Right lobe of liver (tissue), 6 donors: ENCODE measurements around the gene TJP3. TPM values are rescaled to one million over a fixed set of nuclear protein-coding genes. Genes with fewer than 3 reads are reported as not detected.

Source experiments
- ATAC-seq, 4 donors: fragments of 200-7000 bp; cut with Tn5 transposase; one replicate each; pipeline ENCODE4 v1.9.1; 2020; ENCODE audit warnings: mild to moderate bottlenecking in 4 of 4, moderate library complexity in 4 of 4
- DNase-seq, 3 donors: peaks; one replicate each; pipeline ENCODE4 v3.0.0-alpha.2; 2020
- H3K27ac ChIP-seq, 3 donors: fragments of 200-600 bp; one replicate each; pipeline ENCODE4 v1.8.0; 2022
- H3K27me3 ChIP-seq, 2 donors: fragments of 200-600 bp; one replicate each; pipeline ENCODE4 v1.8.0; 2022
- H3K36me3 ChIP-seq, 4 donors: fragments of 200-600 bp; sonication (generic) in 1 of 4; one replicate each; pipeline versions ENCODE4 v1.5.1 to v1.8.0; 2017 to 2022; ENCODE audit warnings: control low read depth in 1 of 4
- H3K4me1 ChIP-seq, 4 donors: fragments of 200-600 bp; sonication (generic) in 1 of 4; one replicate each; pipeline versions ENCODE4 v1.5.1 to v1.8.0; 2017 to 2022; ENCODE audit warnings: control low read depth in 1 of 4
- H3K4me3 ChIP-seq, 3 donors: fragments of 200-600 bp; one replicate each; pipeline ENCODE4 v1.8.0; 2022
- H3K9me3 ChIP-seq, 4 donors: fragments of 200-600 bp; sonication (generic) in 1 of 4; one replicate each; pipeline versions ENCODE4 v1.5.1 to v1.8.0; 2017 to 2022; ENCODE audit warnings: control low read depth in 1 of 4
- POLR2A ChIP-seq: fragments of 450-650 bp; IDR thresholded peaks from one replicate; pipeline ENCODE4 v1.6.1; 2017; ENCODE audit warnings: antibody characterized with exemption, mild to moderate bottlenecking
- WGBS: methylation state at CpG from one replicate; pipeline ENCODE4 v1.1.6; 2018; ENCODE audit warnings: low coverage, low lambda C conversion rate; ENCODE audit not compliant: insufficient coverage; ENCODE audit errors: missing lambda C conversion rate; 5-methylcytosine and 5-hydroxymethylcytosine counted together
- intact Hi-C, 2 donors: fragments of 100-400 bp; cut with DNase I; formaldehyde crosslinking; loops; one replicate each; pipeline versions ENCODE4 v1.11.2 to v1.14.1; 2022
- total RNA-seq, 6 experiments: library from RNA; depleted of rRNA in 2 of 6; stranded (reverse); fragments of >200 nt in 2 of 6; fragmentation: NEBNext Ultra II Directional in 3 of 6; extraction: Animal tissue kit (Norgen Biotek cat#: 25700) in 3 of 6; gene quantifications; one replicate each; pipeline versions ENCODE4 v1.1.0 to v1.2.4, GENCODE V29; 2016 to 2023
- TF ChIP-seq, protein P1 (sequence below), 4 donors: fragments of 200-600 bp in 3 of 4; fragments of 450-650 bp in 1 of 4; IDR thresholded peaks; one replicate each; pipeline versions ENCODE4 v1.5.1 to v1.8.0; 2016 to 2022; ENCODE audit warnings: antibody characterized with exemption in 4 of 4, mild to moderate bottlenecking in 2 of 4
- donor health status: DM: no; HTN: yes; CAD: no.
- donor health status: DM: no; HTN: no; CAD: no.
- donor health status: DM: no; HTN: no; CAD: no.
- donor health status: DM: no; HTN: yes; CAD: no.
- donor health status: DM: no; HTN: yes; CAD: no.

TJP3 gene
- total RNA-seq, 6 experiments from 2014 or later, result 7.9 to 27.0 (median 16.5) TPM

DNA sequence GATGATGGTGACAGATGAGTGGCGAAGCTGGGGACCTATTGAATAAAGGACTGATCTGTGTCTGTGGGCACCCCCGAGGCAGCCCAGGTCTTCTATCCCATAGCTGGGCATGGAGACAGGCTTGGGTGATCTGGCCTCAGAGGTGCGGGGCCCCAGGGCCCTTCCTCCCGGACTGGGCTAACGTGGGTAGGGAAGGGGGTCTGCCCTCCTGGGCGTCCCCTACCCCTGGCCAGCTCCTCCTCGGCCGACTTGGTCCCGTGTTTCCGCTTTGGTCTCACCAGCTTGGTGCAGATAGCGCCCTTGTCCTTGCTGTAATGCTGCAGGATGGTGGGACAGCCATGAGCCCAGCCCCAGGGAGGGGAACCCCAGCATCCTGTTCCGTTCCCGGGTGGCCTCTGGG is 74.7 kb downstream of the TJP3 start:
- no peaks in the 10 kb centered on the region for H3K4me1 ChIP-seq
- DNase-seq (no peak), ATAC-seq (no peak)
- no peaks in the 10 kb centered on the region for H3K27me3 ChIP-seq
- H3K4me3 ChIP-seq, result no peak overlapping the region
- TF ChIP-seq, protein P1, sequence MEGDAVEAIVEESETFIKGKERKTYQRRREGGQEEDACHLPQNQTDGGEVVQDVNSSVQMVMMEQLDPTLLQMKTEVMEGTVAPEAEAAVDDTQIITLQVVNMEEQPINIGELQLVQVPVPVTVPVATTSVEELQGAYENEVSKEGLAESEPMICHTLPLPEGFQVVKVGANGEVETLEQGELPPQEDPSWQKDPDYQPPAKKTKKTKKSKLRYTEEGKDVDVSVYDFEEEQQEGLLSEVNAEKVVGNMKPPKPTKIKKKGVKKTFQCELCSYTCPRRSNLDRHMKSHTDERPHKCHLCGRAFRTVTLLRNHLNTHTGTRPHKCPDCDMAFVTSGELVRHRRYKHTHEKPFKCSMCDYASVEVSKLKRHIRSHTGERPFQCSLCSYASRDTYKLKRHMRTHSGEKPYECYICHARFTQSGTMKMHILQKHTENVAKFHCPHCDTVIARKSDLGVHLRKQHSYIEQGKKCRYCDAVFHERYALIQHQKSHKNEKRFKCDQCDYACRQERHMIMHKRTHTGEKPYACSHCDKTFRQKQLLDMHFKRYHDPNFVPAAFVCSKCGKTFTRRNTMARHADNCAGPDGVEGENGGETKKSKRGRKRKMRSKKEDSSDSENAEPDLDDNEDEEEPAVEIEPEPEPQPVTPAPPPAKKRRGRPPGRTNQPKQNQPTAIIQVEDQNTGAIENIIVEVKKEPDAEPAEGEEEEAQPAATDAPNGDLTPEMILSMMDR (IDR thresholded peaks at IDR 0.05), result no peak
- no peak for TF ChIP-seq POLR2A
- no peak overlapping the region for H3K27ac ChIP-seq
- 27% methylated on average over 2 of the region's 13 CpGs for WGBS
- H3K9me3 ChIP-seq, result peaks cover 0 to 11% (median 0%) of the 10 kb centered on the region in 4 donors
- H3K36me3 ChIP-seq, result no peaks in the 10 kb centered on the region
- intact Hi-C loops, result loop anchor here in 1 of 2 donors (10.0 kb wide), 1 partner anchor 432 kb away; no protein-coding TSS in a partner anchor

DNA sequence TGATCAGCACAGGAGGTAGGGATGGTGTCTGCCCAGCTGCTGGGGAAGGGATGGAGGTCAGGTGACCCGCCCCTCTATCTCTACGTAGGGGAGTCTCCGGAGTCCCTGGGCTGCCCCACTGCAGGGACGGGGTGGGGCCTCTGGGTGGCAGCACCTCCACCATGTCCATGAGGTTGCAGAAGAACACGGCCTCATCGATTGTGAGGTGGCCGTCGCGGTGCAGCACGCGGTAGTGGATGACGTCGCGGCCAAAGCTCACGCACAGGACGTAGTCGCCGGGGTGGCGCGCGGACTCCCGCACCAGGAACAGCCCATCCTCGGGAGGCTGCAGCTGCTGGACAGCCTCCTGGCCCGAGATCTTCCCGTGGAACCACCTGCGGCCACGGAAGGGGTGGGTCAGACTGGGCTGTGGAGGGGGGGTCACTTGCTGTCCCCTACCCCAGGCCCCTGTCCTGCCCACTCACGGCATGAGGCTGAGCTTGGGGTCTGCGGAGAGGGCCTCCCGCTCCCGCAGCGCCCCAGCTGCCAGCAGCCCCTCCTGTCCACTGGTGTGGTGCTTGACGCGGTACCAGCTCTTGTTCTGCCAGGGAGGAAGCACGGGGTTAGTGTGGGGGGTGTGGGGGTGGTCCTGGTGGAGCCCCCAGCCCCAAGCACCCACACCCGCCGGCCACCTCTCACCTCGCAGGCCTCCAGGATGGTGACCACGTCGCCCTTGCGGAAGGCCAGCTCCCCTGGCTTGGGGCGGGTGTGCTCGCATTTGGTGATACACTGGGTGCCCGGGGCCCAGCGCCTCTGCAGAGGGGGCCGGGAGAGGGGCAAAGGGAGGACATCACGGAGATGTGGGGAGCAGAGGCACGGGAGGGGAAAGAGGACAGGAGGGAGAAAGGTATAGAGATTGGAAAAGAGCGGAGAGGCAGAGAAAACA is 75.7 kb downstream of the TJP3 start:
- H3K9me3 ChIP-seq, result peaks cover 0 to 11% (median 0%) of the 10 kb centered on the region in 4 donors
- H3K27ac ChIP-seq, result no peak overlapping the region
- no peaks in the 10 kb centered on the region for H3K27me3 ChIP-seq
- DNase-seq (no peak), ATAC-seq (peak; percentile 39 to 75 (median 53))
- TF ChIP-seq, protein P1 (IDR thresholded peaks at IDR 0.05), result peak; percentile 15 to 40 (median 34)
- no peak for TF ChIP-seq POLR2A
- no peaks in the 10 kb centered on the region for H3K36me3 ChIP-seq
- intact Hi-C loops, result loop anchor here in 1 of 2 donors (10.0 kb wide), 1 partner anchor 431 kb away; no protein-coding TSS in a partner anchor
- H3K4me3 ChIP-seq, result no peak overlapping the region
- 59% methylated on average over 12 of the region's 49 CpGs for WGBS
- no peaks in the 10 kb centered on the region for H3K4me1 ChIP-seq

DNA sequence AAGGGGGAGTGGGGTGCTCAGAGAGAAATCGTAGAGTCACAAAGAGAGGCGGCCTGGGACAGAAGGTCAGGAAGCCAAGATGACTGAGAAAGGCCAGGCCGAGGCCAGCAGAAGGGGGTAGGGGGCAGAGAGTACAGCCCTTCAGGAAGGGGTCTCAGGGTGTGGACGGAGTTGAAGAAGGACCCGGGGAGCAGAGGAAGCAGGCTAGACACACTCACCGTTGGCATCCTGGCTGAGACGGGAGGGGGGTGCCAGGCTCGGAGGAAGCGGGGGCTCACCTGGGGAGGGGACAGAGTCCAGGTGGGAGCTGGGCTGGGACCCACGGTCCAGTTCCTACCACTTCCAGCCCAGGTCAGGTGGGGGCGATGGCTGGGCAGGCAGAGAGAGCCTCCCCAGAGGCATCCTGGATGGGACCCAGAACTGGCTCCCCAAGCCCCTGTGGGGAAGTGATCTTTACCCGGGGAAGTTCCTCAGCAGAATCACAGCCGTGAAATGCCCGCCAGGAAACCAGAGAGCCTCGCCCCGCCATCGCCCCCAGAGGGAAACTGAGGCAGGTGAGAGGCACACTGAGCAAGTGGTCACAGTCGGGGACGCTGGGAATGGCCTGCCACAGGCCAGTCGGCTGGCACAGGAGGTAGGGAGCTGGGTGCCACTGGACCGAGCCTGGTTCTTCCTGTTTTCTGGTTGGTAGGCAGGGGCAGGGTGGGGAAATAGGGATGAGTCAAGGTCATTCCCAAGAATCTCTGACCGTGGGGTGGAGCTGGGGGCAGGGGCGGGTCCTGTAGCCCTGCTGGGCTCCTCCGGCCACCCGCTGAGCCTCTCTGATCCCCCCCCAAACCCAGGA is 76.6 kb downstream of the TJP3 start:
- intact Hi-C loops, result loop anchor here in 1 of 2 donors (10.0 kb wide), 1 partner anchor 430 kb away; no protein-coding TSS in a partner anchor
- Histone ChIP-seq H3K4me1 (no peaks in the 10 kb centered on the region), H3K27ac (no peak overlapping the region), H3K27me3 (no peaks in the 10 kb centered on the region), H3K4me3 (peak overlapping the region in 1 of 3 donors; percentile 39), H3K9me3 (peaks cover 0 to 11% (median 0%) of the 10 kb centered on the region in 4 donors), H3K36me3 (no peaks in the 10 kb centered on the region)
- TF ChIP-seq POLR2A, result no peak
- TF ChIP-seq, protein P1 (IDR thresholded peaks at IDR 0.05), result no peak
- WGBS, result 19% methylated on average over 11 of the region's 25 CpGs
- ATAC-seq (peak; percentile 3 to 40 (median 19)), DNase-seq (no peak)

DNA sequence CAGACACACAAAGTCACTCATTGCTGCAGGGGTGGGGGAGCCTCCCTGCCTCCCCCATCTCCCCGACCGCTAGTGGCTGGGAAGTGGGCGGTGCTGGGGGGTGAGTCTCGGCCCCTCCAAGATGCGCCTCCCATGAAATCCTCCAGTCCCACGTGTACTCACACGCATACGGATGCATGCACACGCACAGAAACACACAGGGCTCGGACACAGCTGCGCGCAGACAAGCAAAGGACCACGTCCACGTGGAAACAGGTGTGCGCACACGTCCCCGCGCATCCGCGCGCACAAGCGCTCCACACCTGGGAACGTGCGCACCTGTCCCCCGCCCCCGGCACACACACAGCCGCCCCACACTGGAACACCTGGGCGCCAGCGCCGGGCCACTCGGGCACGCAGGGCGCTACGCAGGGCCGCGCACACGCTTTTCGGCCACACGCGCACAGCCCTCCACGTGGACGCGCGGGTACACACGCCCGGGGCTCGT is 77.3 kb downstream of the TJP3 start:
- TF ChIP-seq, protein P1 (IDR thresholded peaks at IDR 0.05), result no peak
- no peak for TF ChIP-seq POLR2A
- H3K36me3 ChIP-seq, result no peaks in the 10 kb centered on the region
- intact Hi-C loops, result loop anchor here in 1 of 2 donors (10.0 kb wide), 1 partner anchor 429 kb away; no protein-coding TSS in a partner anchor
- H3K27me3 ChIP-seq, result no peaks in the 10 kb centered on the region
- no peak overlapping the region for H3K27ac ChIP-seq
- DNase-seq, result no peak
- WGBS, result no CpG with 5 or more reads among the region's 47 CpGs
- peak in 2 of 4 donors; percentile 5 to 19 for ATAC-seq
- peaks cover 0 to 11% (median 0%) of the 10 kb centered on the region in 4 donors for H3K9me3 ChIP-seq
- H3K4me3 ChIP-seq, result peak overlapping the region; percentile 14 to 39 (median 26)
- no peaks in the 10 kb centered on the region for H3K4me1 ChIP-seq
